ENCODE data around the gene NFATC2.

NFATC2 gene

DNA sequence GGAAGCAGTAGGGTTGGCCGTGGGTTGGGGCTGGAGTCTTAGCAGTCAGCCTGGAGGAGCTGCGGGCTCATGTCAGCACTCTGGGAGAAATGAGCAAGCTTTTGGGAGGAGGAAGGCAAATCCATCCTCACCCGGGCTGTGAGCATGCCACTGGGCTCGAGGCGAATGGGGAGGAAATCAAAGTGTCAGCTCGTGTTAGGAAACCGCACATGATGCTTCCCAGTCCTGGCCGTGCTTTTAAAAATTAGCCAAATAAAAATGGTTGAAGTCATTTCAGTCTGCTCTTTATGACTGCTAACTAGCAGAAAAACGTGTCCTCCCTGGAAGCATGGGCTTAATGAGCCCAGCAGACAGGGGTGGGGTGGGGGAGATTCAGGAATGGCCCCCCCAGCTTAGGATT lies 98.1 kb downstream of the NFATC2 start:
- DNase-seq (ENCODE audit: low spot score): no peak
- TF ChIP-seq, protein P1, sequence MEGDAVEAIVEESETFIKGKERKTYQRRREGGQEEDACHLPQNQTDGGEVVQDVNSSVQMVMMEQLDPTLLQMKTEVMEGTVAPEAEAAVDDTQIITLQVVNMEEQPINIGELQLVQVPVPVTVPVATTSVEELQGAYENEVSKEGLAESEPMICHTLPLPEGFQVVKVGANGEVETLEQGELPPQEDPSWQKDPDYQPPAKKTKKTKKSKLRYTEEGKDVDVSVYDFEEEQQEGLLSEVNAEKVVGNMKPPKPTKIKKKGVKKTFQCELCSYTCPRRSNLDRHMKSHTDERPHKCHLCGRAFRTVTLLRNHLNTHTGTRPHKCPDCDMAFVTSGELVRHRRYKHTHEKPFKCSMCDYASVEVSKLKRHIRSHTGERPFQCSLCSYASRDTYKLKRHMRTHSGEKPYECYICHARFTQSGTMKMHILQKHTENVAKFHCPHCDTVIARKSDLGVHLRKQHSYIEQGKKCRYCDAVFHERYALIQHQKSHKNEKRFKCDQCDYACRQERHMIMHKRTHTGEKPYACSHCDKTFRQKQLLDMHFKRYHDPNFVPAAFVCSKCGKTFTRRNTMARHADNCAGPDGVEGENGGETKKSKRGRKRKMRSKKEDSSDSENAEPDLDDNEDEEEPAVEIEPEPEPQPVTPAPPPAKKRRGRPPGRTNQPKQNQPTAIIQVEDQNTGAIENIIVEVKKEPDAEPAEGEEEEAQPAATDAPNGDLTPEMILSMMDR (IDR thresholded peaks at IDR 0.05; ENCODE audit: borderline replicate concordance, control extremely low read depth, extremely low read depth, insufficient read depth, missing control alignments): no peak
- in situ Hi-C loops (cut with MboI; ENCODE audit: low sequenced_read_pairs, unreplicated experiment): no loop called here

DNA sequence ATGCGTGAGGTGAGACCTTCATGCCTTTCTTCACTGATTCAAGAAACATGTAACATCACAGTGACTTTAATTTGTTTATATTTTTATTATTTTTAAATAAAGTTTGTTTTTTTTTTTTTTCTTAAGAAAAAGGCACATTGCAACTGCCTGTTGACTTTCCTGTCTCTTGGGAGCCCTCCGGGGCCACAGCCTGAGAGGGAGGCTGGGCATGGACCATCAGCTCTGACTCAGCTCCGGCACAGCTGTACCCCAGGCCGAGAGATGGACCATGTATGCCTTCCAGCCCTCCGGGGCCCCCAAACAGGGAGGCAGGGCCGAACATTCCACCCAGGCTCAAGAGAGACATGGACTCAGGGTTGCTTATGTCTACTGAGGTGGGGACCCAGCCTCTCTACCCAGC lies 99.9 kb downstream of the NFATC2 start:
- no peak for DNase-seq (ENCODE audit: low spot score)
- TF ChIP-seq, protein P1 (IDR thresholded peaks at IDR 0.05; ENCODE audit: borderline replicate concordance, control extremely low read depth, extremely low read depth, insufficient read depth, missing control alignments): no peak
- in situ Hi-C loops (cut with MboI; ENCODE audit: low sequenced_read_pairs, unreplicated experiment): no loop called here

DNA sequence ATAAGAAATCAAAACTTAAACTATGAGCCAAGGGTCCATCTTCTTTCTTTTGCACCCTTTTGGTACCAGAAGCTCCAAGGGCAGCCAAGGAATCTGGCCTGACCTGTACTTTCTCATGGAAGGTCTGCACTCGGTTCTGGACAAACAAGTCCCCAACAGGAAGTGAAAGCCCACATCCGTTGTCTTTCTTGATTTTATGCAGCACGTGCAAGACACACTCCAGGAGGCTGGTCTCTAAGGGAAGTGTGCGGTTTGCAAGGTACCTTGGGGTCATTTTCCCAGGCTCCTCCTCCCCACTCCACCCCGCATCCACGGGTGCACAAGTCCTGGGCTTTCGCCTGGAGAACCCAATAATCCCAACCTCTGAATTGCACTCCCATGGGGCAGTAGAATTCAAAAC lies 101.9 kb downstream of the NFATC2 start:
- TF ChIP-seq, protein P1 (IDR thresholded peaks at IDR 0.05; ENCODE audit: borderline replicate concordance, control extremely low read depth, extremely low read depth, insufficient read depth, missing control alignments): no peak
- in situ Hi-C loops (cut with MboI; ENCODE audit: low sequenced_read_pairs, unreplicated experiment): no loop called here
- DNase-seq (ENCODE audit: low spot score): peak; percentile 57

DNA sequence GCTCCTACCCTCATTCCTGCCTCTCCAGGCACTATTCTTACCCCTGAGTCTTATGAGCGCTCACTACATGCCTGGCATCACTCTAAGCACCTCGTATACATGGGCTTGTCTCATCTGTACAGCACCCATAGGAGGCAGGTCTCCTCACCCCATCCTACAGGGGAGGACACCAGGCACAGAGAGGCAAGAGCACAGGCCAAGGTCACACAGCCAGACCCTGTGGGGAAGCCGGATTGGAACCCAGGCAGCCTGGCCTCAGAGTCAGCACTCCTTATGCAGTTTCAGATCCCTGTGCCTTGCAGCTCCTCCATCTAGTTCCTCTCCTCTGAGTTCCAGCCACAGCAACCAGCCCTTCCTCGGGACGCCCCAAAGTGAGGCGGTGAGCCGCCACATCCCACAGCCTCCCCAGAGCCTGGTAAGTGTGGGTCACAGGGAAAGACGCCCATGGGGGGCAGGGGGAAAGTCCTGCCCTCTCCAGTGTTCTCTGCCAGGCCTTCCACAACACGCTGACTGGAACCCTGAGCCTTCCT lies 103.3 kb downstream of the NFATC2 start:
- in situ Hi-C loops (cut with MboI; ENCODE audit: low sequenced_read_pairs, unreplicated experiment): no loop called here
- DNase-seq (ENCODE audit: low spot score): no peak
- TF ChIP-seq, protein P1 (IDR thresholded peaks at IDR 0.05; ENCODE audit: borderline replicate concordance, control extremely low read depth, extremely low read depth, insufficient read depth, missing control alignments): no peak

DNA sequence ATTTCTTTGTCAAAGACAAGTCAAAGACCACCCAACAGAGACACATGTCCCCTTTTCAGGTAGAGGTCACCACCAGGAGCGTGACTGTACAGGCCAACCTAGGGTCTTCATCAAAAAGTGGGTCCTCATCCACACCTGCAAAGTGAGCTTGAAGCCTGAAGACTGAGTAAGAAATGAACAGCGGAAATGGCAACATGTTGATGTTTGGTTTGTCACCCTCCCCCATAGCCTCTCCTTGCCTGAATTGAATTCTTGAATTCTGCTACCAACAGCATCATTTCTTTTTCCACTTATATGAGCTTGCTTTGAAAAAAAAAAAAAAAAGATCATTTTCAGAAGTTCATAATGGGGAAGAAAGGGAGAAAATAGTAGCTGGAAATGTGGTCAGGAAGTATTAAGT lies 104.4 kb downstream of the NFATC2 start:
- in situ Hi-C loops (cut with MboI; ENCODE audit: low sequenced_read_pairs, unreplicated experiment): no loop called here
- TF ChIP-seq, protein P1 (IDR thresholded peaks at IDR 0.05; ENCODE audit: borderline replicate concordance, control extremely low read depth, extremely low read depth, insufficient read depth, missing control alignments): no peak
- DNase-seq (ENCODE audit: low spot score): no peak

DNA sequence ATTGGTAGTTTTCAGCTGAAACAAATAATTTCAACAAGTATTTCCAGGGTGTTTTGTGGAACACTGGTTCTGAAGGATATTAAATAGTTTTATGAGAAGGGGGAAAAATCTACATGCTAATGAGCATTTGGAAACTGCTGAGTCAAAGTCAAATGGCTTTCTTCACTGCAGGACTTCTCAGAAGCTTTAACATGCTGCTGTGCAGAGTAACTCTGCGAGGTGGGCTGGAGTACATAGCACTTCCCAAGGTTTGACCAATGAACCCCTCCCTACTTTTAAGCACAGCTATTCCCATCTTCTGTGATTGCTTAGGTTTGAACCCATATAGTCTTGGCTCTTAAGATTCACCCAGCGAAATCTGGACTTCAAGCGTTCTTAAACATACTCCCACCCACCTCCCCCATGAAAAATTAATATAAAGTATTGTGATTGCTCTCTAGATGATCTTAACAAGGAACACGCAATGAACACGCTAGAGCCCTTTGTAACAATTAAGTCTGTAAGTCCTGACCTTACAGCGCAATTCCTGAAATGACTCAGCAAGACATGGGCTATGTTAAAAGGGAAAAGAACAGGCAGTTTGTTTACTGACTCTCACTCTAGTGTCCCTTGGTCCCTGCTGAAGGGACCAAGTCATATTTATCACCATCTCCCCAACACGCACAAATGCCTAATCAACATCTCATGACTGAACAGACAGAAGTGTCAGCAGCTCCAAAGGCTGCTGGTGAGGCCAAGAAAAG lies 105.2 kb downstream of the NFATC2 start:
- DNase-seq (ENCODE audit: low spot score): no peak
- TF ChIP-seq, protein P1 (IDR thresholded peaks at IDR 0.05; ENCODE audit: borderline replicate concordance, control extremely low read depth, extremely low read depth, insufficient read depth, missing control alignments): no peak
- in situ Hi-C loops (cut with MboI; ENCODE audit: low sequenced_read_pairs, unreplicated experiment): no loop called here
